Lower leg skin (tissue), 3 donors: ENCODE results near the gene C3orf18.

ENCODE experiments used
- POLR2A ChIP-seq, 2 donors: fragments of 450-650 bp; IDR thresholded peaks; one replicate each; pipeline ENCODE4 v1.6.1; 2016 to 2017; ENCODE audit warnings: antibody characterized with exemption in 2 of 2, mild to moderate bottlenecking in 1 of 2, moderate library complexity in 1 of 2
- TF ChIP-seq, protein P1 (sequence below), 3 donors: fragments of 450-650 bp; IDR thresholded peaks; one replicate each; pipeline ENCODE4 v1.5.1; 2016; ENCODE audit warnings: antibody characterized with exemption in 3 of 3, mild to moderate bottlenecking in 3 of 3, moderate library complexity in 2 of 3

DNA sequence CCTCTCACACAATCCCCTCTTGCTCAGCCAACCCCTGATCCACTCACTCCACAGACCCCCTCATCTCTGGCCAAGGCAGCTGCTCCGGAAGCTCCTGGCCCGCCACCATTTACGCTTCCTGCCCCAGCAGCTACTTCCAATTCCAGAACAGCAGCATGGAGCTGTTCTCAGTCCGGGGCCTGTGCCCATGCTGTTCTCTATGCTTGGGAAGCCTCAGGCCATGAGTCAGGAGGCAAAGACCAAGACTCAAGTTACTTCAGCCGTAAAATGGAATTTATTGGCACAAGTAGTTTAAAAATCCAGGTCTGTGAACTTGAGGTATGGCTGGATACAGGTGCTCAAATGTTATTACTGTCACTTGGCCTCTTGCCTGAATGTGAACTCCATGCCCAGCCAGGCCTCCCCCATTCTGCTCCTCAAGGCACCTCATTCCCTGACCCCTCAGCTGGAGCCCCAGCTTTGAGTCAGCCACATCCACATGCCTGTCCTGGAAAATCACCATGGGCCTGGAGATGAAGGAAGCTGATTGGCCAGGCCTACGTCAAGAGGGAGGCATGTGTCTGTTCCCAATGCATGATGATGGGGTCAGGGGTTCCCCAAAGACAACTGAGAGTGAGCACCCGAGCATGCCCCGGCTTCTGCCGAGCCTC is 32.7 kb downstream of the C3orf18 start:
- TF ChIP-seq POLR2A (IDR thresholded peaks at IDR 0.05), result no peak
- TF ChIP-seq, protein P1, sequence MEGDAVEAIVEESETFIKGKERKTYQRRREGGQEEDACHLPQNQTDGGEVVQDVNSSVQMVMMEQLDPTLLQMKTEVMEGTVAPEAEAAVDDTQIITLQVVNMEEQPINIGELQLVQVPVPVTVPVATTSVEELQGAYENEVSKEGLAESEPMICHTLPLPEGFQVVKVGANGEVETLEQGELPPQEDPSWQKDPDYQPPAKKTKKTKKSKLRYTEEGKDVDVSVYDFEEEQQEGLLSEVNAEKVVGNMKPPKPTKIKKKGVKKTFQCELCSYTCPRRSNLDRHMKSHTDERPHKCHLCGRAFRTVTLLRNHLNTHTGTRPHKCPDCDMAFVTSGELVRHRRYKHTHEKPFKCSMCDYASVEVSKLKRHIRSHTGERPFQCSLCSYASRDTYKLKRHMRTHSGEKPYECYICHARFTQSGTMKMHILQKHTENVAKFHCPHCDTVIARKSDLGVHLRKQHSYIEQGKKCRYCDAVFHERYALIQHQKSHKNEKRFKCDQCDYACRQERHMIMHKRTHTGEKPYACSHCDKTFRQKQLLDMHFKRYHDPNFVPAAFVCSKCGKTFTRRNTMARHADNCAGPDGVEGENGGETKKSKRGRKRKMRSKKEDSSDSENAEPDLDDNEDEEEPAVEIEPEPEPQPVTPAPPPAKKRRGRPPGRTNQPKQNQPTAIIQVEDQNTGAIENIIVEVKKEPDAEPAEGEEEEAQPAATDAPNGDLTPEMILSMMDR (IDR thresholded peaks at IDR 0.05), result no peak
